HUDEP-2 (cell line): ENCODE measurements around the gene STX19.
"Not testable (repeated sequence)": the region's sequence is repeated elsewhere in the genome, so short reads cannot be mapped to it uniquely, and the experiment has no call there.

ENCODE experiments used
- DNase-seq, 76 experiments: peaks; one replicate each; lab custom pipeline; 2025; ENCODE audit not compliant: unreplicated experiment in 76 of 76; lab: John Stamatoyannopoulos, UW

The STX19 gene, protein sequence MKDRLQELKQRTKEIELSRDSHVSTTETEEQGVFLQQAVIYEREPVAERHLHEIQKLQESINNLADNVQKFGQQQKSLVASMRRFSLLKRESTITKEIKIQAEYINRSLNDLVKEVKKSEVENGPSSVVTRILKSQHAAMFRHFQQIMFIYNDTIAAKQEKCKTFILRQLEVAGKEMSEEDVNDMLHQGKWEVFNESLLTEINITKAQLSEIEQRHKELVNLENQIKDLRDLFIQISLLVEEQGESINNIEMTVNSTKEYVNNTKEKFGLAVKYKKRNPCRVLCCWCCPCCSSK

DNA sequence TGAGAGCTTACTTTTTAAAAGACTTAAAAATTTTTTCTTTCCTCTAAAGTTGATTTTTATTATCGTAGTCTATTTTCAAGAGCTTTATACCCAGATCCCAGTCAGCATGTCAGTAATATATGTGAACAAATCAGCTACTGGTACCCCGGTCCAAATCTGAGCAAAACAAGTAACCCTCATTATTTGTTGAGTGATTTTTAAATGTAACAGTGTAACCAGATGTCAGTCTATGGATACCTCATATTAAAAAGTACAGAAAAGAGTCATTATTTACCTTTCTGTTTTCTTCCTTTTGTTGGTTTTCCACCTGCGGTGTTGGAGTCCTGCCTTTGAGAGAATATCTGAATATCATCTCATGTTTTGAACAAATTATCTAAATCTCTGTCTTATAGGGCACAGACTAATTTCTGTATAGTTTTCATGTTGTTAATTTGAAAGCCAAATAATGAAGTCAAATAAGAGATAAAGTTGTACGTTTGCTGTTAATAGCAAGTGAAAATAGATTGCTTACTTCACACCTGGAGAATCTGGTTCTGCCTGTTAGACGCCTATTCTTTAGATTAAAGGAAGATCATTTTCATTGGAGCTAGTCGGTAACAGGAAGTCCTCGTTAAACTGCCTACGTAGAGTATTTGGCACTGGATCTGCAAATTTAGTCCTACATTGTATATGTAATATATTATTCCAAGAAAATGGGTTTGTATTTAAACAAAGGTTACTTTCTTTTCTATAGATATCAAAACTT is at the start of gene STX19:
STX19 (minus strand) TSS at position 505 of the 745 bp plus-strand sequence. CDS start 13,328 bp downstream, outside the sequence.
- no peak for DNase-seq

DNA sequence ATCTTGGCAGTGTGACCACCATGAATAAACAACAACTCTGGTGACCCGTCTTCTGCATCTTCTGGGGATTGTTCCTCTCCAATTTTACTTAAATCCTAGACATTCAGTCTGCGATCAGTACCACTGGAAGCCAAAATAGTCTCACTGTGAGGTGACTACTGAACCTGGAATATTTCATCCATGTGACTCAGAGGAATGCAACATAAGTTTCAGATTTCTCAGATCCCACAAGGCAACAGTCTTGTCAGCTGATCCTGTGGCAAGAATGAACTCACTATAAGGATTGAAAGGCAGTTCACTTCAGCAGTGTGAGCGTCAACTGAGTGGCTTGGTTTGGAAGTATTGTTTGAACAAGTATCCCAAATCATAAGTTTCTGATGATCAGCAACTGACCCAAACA is 47.7 kb upstream of the STX19 start:
- no peak for DNase-seq

DNA sequence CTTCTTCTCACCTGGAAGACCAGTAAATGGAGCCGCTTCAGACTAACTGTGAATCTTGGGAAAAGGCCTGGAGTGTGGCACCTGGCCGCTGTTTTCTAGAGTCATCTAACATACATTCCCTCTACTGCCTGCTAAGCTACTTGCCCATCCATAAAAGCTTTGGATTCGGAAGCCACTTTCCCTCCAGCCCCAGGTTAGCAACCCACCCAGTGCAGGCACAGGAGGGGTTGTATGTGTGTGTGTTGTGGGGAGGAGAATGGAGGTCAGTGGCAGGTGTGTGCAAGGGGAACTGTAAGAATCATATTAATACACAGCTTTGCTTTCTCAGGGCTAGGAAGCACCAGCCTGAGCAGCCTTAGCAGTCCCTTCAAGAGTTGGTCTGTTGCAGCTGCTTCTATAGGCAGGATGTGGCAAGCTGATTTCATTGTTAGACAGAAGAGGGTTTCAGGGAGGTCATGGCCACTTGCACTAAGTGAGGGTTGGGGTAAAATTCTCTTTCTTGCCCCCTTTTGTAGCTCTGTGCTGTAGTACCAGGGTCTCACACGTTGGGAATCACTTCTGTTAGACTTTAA is 43.4 kb upstream of the STX19 start:
- DNase-seq, result no peak

DNA sequence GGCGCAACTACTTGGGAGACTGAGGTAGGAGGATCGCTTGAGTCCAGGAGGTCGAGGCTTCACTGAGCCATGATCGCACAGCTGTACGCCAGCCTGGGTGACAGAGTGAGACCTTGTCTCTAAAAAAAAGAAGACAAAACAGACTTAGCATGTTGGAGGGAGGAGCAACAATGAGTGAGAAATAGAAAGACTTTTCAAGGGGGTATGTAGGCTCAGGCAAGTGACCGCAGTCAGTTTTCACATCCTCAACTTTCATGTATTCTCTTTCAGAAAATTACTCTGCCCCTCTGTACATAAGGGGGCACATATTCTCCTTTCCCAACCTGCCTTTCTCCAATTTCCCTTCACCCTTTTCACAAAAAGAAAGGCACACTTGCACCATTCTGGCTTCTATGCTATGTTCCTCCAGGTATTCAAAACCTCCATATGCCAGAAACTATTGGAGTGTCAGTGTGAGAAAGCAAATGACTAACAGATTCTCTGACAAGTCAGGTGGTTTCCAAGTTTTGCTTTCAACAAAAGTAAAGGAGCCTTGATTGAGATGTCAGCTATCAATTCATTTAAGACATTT is 42.0 kb upstream of the STX19 start:
- DNase-seq, result no peak

- peak in 1 of 76 experiments; percentile 7 for DNase-seq
Observed at GRCh38 chr3:94069194-94069813, 40.9 kb upstream of the STX19 start.

DNA sequence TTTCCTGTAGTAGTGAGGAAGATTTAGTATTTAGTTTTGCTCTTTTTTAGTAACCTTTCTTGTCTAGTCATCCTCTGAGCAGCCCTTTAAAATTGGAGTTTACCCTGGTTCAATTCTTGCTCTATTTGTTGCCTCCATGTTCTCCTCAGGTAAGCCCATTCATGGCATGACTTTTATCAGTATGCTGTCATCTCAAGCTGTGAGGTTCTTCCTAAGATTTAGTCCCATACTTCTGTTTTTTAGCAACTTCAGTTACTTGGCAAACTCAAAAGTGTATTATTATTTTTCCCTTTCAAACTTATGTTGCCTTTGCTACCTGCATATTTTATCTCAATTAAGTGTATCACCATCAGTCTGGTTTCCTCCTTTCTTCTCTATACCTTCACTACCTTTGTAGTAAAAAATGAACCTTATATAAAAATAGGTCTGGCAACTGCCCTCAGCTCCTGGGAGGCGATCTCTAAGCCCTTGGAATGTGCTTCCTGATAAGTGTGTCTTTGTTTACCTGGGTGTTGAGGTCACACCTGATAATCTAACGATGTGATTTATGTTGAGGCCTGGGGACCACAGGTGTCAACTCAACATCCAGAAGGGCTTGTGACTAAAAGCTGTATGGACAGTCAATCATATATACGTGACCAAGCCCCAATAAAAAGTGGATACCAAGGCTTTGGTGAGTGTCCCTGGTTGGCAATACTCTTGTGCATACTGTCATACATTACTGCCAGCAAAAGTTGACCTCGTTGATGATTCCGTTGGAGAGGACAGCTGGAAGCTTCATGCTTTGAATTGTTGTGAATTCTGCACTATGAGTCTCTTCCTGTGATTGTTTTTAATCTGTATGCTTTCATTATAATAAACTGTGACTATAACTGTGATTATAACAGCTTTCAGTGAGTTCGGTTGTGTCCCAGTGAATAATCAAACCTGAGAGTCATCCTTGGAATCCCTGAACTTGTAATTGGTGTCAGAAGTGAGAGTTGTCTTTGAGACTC is 38.4 kb upstream of the STX19 start:
- DNase-seq, result no peak

- no peak for DNase-seq
Observed at GRCh38 chr3:94065819-94066480, 37.6 kb upstream of the STX19 start.

DNA sequence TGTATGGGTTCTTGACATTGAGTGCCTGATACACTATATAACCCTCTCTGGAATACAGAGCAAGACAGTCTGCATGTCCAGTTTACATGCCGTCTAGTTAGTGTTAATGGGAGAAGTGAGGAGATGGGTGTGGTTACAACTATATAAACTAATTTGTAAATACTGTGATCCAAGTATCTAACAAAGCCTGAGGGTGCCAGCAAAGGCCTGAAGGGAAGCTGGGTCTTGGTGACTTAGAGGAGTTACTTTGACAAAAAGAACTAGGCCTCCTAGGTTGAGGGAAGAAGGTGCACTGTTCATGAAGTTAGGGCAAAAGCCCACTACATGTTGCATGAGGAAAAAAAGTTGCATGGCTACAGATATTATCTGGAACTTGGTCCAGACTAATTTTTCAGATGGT is 36.7 kb upstream of the STX19 start:
- DNase-seq, result no peak

- no peak for DNase-seq
Observed at GRCh38 chr3:94064243-94064860, 36.0 kb upstream of the STX19 start.

DNA sequence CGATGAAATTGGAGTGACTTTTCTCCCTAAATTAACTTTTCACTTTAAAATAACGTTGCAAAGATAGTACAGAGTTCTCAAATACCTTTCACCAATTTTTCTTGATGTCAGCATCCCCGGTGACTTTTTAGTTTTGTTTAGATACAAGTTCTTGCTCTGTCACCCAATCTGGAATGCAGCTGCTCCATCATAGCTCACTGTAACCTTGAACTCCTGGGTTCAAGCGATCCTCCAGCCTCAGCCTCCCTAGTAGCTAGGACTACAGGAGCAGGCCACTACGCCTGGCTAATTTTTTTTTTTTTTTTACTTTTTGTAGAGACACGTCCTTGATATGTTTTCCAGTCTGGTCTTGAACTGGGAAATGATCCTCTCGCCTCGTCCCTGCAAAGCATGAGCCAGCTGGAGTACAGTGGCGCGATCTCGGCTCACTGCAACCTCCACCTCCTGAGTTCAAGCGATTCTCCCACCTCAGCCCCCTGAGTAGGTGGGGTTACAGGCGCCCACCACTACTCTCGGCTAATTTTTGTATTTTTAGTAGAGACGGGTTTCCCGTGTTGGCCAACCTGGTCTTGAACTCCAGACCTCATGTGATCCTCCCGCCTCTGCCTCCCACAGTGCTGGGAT is 35.2 kb upstream of the STX19 start:
- DNase-seq, result peak in 2 of 76 experiments; percentile 1 to 2

- DNase-seq, result peak; percentile 29 to 95 (median 88)
Observed at GRCh38 chr3:94062513-94063404, 34.4 kb upstream of the STX19 start, which contains the start of the genes DHFR2 and NSUN3. DHFR2 (minus strand) TSS chr3:94062916; CDS start chr3:94061511, 1,405 bp downstream. NSUN3 (plus strand) TSS chr3:94063061; CDS start chr3:94063127, 66 bp downstream.

DNA sequence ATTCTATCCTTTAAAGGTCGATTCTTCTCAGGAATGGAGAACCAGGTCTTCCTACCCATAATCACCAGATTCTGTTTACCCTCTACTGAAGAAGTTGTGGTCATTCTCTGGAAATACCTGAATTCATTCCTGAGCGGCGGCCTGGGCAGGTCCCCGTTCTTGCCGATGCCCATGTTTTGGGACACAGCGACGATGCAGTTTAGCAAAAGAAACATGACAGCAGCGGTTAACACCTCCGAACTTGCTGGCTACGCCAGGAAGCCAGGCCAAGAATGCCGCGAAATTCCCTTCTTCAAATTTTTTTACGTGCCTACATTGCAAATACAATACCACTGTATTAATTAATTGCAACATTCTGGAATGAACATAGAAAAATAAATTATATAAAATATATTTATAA is 32.9 kb upstream of the STX19 start:
- no peak for DNase-seq

DNA sequence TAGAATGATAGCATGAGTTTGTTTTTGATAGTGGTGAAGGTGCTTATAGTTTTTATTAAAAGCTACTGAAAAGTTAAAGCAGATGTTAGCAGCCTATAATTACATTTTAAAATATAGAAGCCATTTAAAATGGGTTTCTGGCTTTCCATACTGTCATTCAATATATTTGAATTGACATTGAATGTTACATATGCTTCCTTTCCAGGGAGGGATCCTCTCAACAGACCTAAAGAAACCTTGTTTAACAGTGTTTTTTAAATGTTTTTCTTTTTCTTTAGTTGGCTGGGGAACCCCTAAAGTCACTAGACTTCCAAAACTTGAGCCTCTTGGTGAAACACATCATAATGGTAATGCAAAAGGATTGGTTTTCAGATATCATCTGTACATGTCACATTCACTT is 22.1 kb upstream of the STX19 start:
- DNase-seq, result no peak

DNA sequence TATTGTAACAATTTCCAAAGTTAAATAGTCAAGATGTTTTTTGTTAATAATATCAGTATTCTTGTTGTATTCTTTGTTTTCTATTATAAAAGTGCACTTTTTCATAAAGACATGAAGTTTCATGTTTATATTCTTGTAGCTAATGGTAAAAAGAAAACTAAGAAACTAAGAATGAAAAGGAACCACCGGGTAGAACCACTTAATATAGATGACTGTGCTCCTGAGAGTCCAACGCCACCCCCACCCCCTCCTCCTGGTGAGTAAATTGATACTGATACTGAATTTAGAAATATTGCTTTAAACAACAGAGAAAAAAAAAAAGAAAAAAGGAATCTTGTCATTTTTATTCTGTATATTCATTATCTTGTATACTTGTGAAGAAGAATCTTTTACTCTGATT is 20.9 kb upstream of the STX19 start:
- DNase-seq, result no peak

GRCh38 chr3:94046533-94046932 is 18.1 kb upstream of the STX19 start:
- DNase-seq, result no peak

DNA sequence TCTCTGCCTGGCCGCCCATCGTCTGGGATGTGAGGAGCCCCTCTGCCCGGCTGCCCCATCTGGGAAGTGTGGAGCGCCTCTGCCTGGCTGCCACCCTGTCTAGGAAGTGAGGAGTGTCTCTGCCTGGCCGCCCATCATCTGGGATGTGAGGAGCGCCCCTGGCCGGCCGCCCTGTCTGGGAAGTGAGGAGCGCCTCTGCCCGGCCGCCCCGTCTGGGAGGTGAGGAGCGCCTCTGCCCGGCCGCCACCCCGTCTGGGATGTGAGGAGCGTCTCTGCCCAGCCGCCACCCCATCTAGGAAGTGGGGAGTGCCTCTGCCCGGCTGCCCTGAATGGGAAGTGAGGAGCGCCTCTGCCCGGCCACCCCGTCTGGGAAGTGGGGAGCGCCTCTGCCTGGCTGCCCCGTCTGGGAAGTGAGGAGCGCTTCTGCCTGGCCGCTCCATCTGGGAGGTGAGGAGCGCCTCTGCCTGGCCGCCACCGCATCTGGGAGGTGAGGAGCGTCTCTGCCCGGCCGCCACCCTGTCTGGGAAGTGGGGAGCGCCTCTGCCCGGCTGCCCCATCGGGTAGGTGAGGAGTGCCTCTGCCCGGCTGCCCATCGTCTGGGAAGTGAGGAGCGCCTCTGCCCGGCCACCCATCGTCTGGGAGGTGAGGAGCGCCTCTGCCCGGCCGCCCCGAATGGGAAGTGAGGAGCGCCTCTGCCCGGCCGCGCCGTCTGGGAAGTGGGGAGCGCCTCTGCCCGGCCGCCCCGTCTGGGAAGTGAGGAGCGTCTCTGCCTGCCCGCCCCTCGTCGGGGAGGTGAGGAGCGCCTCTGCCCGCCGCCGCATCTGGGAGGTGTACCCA is 15.9 kb upstream of the STX19 start:
- not testable (repeated sequence) for DNase-seq
